ENCODE measurements around the gene HMCN1.

GRCh38 chr1:185813401-185813979 lies 79.3 kb downstream of the HMCN1 start:
- TF ChIP-seq CTCF (conservative IDR thresholded peaks at IDR 0.05 in 1 of 2, IDR thresholded peaks at IDR 0.05 in 1 of 2; ENCODE audit: extremely low read depth in 1 of 2, insufficient read depth in 1 of 2, low read depth in 1 of 2, low read length in 2 of 2) (peak; percentile 61 to 67), EZH2 (IDR thresholded peaks at IDR 0.05; ENCODE audit: borderline replicate concordance, low read length) (no peak)

All from mammary epithelial cell (primary cell).